ENCODE results near the gene AGPS. TPM values are rescaled to one million over a fixed set of nuclear protein-coding genes. Genes with fewer than 3 reads are reported as not detected.

The AGPS gene
- total RNA-seq, 1 donor from 2014 or later = 26.4 TPM

GRCh38 chr2:177471990-177472389, 79.4 kb downstream of the AGPS start:
- intact Hi-C loops (cut with micrococcal nuclease) = no loop called here
- no peak for TF ChIP-seq CTCF (IDR thresholded peaks at IDR 0.05; ENCODE audit: borderline replicate concordance)
- H3K27ac ChIP-seq (replicated peaks) = no peak overlapping the region
- peaks cover 7% of the 10 kb centered on the region for H3K4me1 ChIP-seq
- H3K4me3 ChIP-seq = no peak overlapping the region
- peaks cover 23% of the 10 kb centered on the region for H3K9me3 ChIP-seq (replicated peaks)
- no peaks in the 10 kb centered on the region for H3K27me3 ChIP-seq (ENCODE audit: low read depth)
- DNase-seq = no peak
- peaks cover 45% of the 10 kb centered on the region for H3K36me3 ChIP-seq

GRCh38 chr2:177474301-177474700, 81.7 kb downstream of the AGPS start:
- peaks cover 23% of the 10 kb centered on the region for H3K9me3 ChIP-seq (replicated peaks)
- no peak for TF ChIP-seq CTCF (IDR thresholded peaks at IDR 0.05; ENCODE audit: borderline replicate concordance)
- no peak overlapping the region for H3K4me3 ChIP-seq
- H3K4me1 ChIP-seq = peaks cover 7% of the 10 kb centered on the region
- peaks cover 38% of the 10 kb centered on the region for H3K36me3 ChIP-seq
- intact Hi-C loops (cut with micrococcal nuclease) = no loop called here
- no peak overlapping the region for H3K27ac ChIP-seq (replicated peaks)
- no peak for DNase-seq
- no peaks in the 10 kb centered on the region for H3K27me3 ChIP-seq (ENCODE audit: low read depth)

- Histone ChIP-seq H3K9me3 (replicated peaks) (peaks cover 23% of the 10 kb centered on the region), H3K36me3 (peaks cover 34% of the 10 kb centered on the region), H3K4me3 (no peak overlapping the region), H3K4me1 (peaks cover 7% of the 10 kb centered on the region), H3K27me3 (ENCODE audit: low read depth) (no peaks in the 10 kb centered on the region), H3K27ac (replicated peaks) (no peak overlapping the region)
- intact Hi-C loops (cut with micrococcal nuclease) = no loop called here
- no peak for DNase-seq
- no peak for TF ChIP-seq CTCF (IDR thresholded peaks at IDR 0.05; ENCODE audit: borderline replicate concordance)
Observed at GRCh38 chr2:177474998-177475397, 82.4 kb downstream of the AGPS start.

- Histone ChIP-seq H3K4me1 (peaks cover 7% of the 10 kb centered on the region), H3K9me3 (replicated peaks) (peaks cover 9% of the 10 kb centered on the region), H3K27me3 (ENCODE audit: low read depth) (no peaks in the 10 kb centered on the region), H3K36me3 (peaks cover 16% of the 10 kb centered on the region), H3K27ac (replicated peaks) (no peak overlapping the region), H3K4me3 (no peak overlapping the region)
- TF ChIP-seq CTCF (IDR thresholded peaks at IDR 0.05; ENCODE audit: borderline replicate concordance) = no peak
- intact Hi-C loops (cut with micrococcal nuclease) = no loop called here
- no peak for DNase-seq
Observed at GRCh38 chr2:177476897-177477296, 84.3 kb downstream of the AGPS start.

GRCh38 chr2:177478029-177478428, 85.5 kb downstream of the AGPS start:
- H3K27me3 ChIP-seq (ENCODE audit: low read depth) = no peaks in the 10 kb centered on the region
- no peak for DNase-seq
- H3K4me3 ChIP-seq = no peak overlapping the region
- peaks cover 7% of the 10 kb centered on the region for H3K36me3 ChIP-seq
- intact Hi-C loops (cut with micrococcal nuclease) = no loop called here
- no peak for TF ChIP-seq CTCF (IDR thresholded peaks at IDR 0.05; ENCODE audit: borderline replicate concordance)
- H3K9me3 ChIP-seq (replicated peaks) = no peaks in the 10 kb centered on the region
- H3K4me1 ChIP-seq = peaks cover 7% of the 10 kb centered on the region
- no peak overlapping the region for H3K27ac ChIP-seq (replicated peaks)

GRCh38 chr2:177478907-177479306, 86.3 kb downstream of the AGPS start:
- intact Hi-C loops (cut with micrococcal nuclease) = no loop called here
- no peak for TF ChIP-seq CTCF (IDR thresholded peaks at IDR 0.05; ENCODE audit: borderline replicate concordance)

More at GRCh38 chr2:177478907-177479306, 86.3 kb downstream of the AGPS start:
- peaks cover 7% of the 10 kb centered on the region for H3K4me1 ChIP-seq
- H3K27me3 ChIP-seq (ENCODE audit: low read depth) = no peaks in the 10 kb centered on the region
- DNase-seq = no peak
- peaks cover 6% of the 10 kb centered on the region for H3K36me3 ChIP-seq
- H3K9me3 ChIP-seq (replicated peaks) = no peaks in the 10 kb centered on the region
- no peak overlapping the region for H3K4me3 ChIP-seq
- H3K27ac ChIP-seq (replicated peaks) = no peak overlapping the region

Measured in left ventricle myocardium inferior (tissue), 1 donor.